Esophagus muscularis mucosa (tissue), 4 donors: Measurements from ENCODE around the gene OR2A12.

ENCODE experiments used
- EP300 ChIP-seq: sonication (generic); formaldehyde crosslinking; IDR thresholded peaks from one replicate; pipeline ENCODE4 v1.6.1; 2017; ENCODE audit warnings: antibody characterized with exemption
- POLR2A ChIP-seq: fragments of 450-650 bp; IDR thresholded peaks from one replicate; pipeline ENCODE4 v1.6.1; 2017; ENCODE audit warnings: antibody characterized with exemption, moderate library complexity, mild to moderate bottlenecking, low read depth
- TF ChIP-seq, protein P1 (sequence below), 3 experiments: fragments of 200-600 bp in 2 of 3; fragments of 450-650 bp in 1 of 3; sonication (generic) in 2 of 3; IDR thresholded peaks; one replicate each; pipeline ENCODE4 v1.5.1; 2017 to 2019; ENCODE audit warnings: antibody characterized with exemption in 3 of 3, mild to moderate bottlenecking in 2 of 3, moderate library complexity in 1 of 3

DNA sequence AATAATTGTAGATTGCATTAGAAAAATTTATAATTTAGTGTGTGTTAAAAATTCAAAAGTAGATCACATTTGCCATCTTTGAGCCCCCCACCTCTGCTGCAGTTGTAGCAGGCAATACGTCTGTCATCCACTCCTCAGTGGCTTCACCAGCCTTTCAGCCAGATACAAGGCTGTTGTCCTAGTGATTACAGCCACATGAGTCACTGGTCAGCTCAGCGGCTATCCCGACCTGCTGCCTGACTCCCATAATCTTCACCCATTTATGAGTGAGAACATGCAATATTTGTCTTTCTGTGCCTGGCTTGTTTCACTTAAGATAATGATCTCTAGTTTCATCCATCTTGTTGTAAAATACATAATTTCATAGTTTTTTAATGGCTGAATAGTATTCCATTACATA, 28.1 kb upstream of the OR2A12 start:
- TF ChIP-seq, protein P1, sequence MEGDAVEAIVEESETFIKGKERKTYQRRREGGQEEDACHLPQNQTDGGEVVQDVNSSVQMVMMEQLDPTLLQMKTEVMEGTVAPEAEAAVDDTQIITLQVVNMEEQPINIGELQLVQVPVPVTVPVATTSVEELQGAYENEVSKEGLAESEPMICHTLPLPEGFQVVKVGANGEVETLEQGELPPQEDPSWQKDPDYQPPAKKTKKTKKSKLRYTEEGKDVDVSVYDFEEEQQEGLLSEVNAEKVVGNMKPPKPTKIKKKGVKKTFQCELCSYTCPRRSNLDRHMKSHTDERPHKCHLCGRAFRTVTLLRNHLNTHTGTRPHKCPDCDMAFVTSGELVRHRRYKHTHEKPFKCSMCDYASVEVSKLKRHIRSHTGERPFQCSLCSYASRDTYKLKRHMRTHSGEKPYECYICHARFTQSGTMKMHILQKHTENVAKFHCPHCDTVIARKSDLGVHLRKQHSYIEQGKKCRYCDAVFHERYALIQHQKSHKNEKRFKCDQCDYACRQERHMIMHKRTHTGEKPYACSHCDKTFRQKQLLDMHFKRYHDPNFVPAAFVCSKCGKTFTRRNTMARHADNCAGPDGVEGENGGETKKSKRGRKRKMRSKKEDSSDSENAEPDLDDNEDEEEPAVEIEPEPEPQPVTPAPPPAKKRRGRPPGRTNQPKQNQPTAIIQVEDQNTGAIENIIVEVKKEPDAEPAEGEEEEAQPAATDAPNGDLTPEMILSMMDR (IDR thresholded peaks at IDR 0.05), result no peak
- TF ChIP-seq EP300 (no peak), POLR2A (no peak)
